GM19455 (cell line): Measurements from ENCODE around the gene CLSTN2.

Experiments
- ATAC-seq: cut with Tn5 transposase; IDR thresholded peaks from one replicate; pipeline ENCODE4 v1.9.1; 2021; ENCODE audit not compliant: unreplicated experiment

CLSTN2 gene

GRCh38 chr3:140004271-140004670, 69.3 kb downstream of the CLSTN2 start:
- no peak for ATAC-seq

- ATAC-seq = no peak
Measured at GRCh38 chr3:140006331-140006730, 71.3 kb downstream of the CLSTN2 start.

GRCh38 chr3:140007081-140007480, 72.1 kb downstream of the CLSTN2 start:
- ATAC-seq = no peak

- no peak for ATAC-seq
Measured at GRCh38 chr3:140007911-140008869, 73.2 kb downstream of the CLSTN2 start.

GRCh38 chr3:140010391-140010790, 75.4 kb downstream of the CLSTN2 start:
- ATAC-seq = no peak

- no peak for ATAC-seq
Measured at GRCh38 chr3:140011086-140011485, 76.1 kb downstream of the CLSTN2 start.

- ATAC-seq = no peak
Measured at GRCh38 chr3:140011611-140012277, 76.8 kb downstream of the CLSTN2 start.

GRCh38 chr3:140013220-140013619, 78.2 kb downstream of the CLSTN2 start:
- no peak for ATAC-seq

- no peak for ATAC-seq
Measured at GRCh38 chr3:140014831-140015495, 80.0 kb downstream of the CLSTN2 start.

- no peak for ATAC-seq
Measured at GRCh38 chr3:140015741-140016140, 80.8 kb downstream of the CLSTN2 start.

- ATAC-seq = no peak
Measured at GRCh38 chr3:140018556-140018955, 83.6 kb downstream of the CLSTN2 start.

- no peak for ATAC-seq
Measured at GRCh38 chr3:140019946-140020345, 85.0 kb downstream of the CLSTN2 start.

- ATAC-seq = no peak
Measured at GRCh38 chr3:140020541-140020940, 85.6 kb downstream of the CLSTN2 start.

GRCh38 chr3:140021269-140021668, 86.3 kb downstream of the CLSTN2 start:
- ATAC-seq = no peak

- no peak for ATAC-seq
Measured at GRCh38 chr3:140022066-140022770, 87.2 kb downstream of the CLSTN2 start.

- no peak for ATAC-seq
Measured at GRCh38 chr3:140023616-140024530, 88.9 kb downstream of the CLSTN2 start.

GRCh38 chr3:140031170-140031569, 96.2 kb downstream of the CLSTN2 start:
- ATAC-seq = no peak

GRCh38 chr3:140034058-140034457, 99.1 kb downstream of the CLSTN2 start:
- ATAC-seq = no peak

GRCh38 chr3:140035871-140036270, 100.9 kb downstream of the CLSTN2 start:
- ATAC-seq = no peak

GRCh38 chr3:140050396-140050795, 115.4 kb downstream of the CLSTN2 start:
- ATAC-seq = no peak
